ENCODE results near the gene FDXR.
"Not testable (repeated sequence)": the region's sequence is repeated elsewhere in the genome, so short reads cannot be mapped to it uniquely, and the experiment has no call there.

The FDXR gene

GRCh38 chr17:74872313-74873036 lies at the start of gene FDXR:
FDXR (minus strand) TSS chr17:74872994; CDS start chr17:74872944, 50 bp downstream.
- no peak for DNase-seq (ENCODE audit: low read depth in 2 of 2)

GRCh38 chr17:74922172-74922571 lies 49.4 kb upstream of the FDXR start:
- DNase-seq (ENCODE audit: low read depth in 2 of 2), result no peak

GRCh38 chr17:74921769-74922168 lies 49.0 kb upstream of the FDXR start:
- DNase-seq (ENCODE audit: low read depth in 2 of 2), result no peak

- DNase-seq (ENCODE audit: low read depth in 2 of 2), result no peak
These were observed 48.4 kb upstream of the FDXR start for GRCh38 chr17:74921026-74921681.

DNA sequence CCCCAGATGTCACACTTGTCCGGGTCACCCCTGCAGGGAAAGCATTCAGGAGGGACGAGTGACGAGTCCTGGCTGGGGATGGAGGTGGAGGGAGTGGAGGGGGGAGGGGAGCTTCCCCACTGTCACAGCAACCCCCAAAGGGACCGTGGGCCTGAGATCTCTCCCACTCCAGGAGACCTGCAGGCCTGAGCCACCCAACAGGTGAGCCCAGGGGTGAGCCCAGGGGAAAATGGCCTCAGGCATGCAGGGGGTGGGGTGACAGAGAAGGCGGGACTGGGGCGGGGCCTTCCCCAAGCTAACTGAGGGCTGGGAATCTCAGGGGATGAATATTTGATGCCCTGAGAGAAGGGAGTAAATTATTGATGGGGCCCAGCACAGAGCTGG lies 47.8 kb upstream of the FDXR start:
- DNase-seq (ENCODE audit: low read depth in 2 of 2), result no peak

DNA sequence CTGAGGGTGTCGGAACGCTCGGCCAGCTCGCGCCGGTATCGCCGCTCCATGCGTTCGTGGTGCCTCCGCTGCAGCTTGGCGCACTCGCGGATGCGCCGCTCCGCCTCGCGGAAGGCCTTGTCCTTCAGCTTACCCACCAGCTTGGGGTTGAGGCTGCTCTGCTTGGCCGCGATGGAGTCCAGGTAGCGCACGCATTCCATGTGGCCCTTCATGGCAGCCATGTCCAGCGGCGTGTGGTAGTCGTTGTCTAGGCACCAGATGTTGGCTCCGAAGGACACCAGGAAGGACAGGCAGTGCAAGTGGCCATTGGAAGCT lies 47.5 kb upstream of the FDXR start:
- DNase-seq (ENCODE audit: low read depth in 2 of 2), result no peak

- no peak for DNase-seq (ENCODE audit: low read depth in 2 of 2)
These were observed 46.9 kb upstream of the FDXR start for GRCh38 chr17:74919440-74920305.

- no peak for DNase-seq (ENCODE audit: low read depth in 2 of 2)
These were observed 46.1 kb upstream of the FDXR start for GRCh38 chr17:74918906-74919305.

DNA sequence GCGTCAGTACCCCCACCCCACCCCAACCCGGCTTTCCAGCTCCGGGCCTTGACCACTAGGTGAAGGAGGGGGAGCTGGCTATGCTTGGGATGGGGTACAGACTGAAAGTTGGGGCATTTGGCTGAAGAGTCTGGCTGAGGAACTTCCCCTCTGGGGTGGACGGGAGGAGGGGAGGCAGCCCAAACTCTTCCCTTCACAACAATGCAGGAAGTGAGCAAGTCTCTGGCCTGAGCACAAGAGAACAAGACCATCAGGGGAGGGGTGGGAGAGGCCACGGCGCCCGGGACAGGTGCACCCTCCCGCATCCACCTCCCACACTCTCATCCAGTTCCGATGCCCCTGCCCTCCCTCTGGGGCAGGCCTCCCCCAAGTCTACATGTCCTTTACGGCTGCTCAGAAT lies 44.6 kb upstream of the FDXR start:
- no peak for DNase-seq (ENCODE audit: low read depth in 2 of 2)

GRCh38 chr17:74916851-74917199 lies 44.0 kb upstream of the FDXR start:
- no peak for DNase-seq (ENCODE audit: low read depth in 2 of 2)

- no peak for DNase-seq (ENCODE audit: low read depth in 2 of 2)
These were observed 43.5 kb upstream of the FDXR start for GRCh38 chr17:74916136-74916850.

DNA sequence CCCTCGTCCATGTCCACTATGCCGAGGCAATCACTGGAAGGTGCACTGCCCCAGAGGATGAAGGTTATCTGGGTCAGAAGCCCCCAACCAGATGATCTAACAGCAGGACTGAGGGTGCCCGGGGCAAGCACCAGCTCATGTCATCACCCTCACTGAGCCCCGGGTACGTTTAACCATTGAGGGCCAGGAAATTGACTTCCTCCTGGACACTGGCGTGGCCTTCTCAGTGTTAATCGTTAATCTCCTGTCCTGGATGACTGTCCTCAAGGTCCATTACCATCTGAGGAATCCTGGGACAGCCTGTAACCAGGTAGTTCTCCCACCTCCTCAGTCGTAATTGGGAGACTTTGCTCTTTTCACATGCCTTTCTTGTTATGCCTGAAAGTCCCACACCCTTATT lies 38.6 kb upstream of the FDXR start:
- DNase-seq (ENCODE audit: low read depth in 2 of 2), result not testable (repeated sequence)

DNA sequence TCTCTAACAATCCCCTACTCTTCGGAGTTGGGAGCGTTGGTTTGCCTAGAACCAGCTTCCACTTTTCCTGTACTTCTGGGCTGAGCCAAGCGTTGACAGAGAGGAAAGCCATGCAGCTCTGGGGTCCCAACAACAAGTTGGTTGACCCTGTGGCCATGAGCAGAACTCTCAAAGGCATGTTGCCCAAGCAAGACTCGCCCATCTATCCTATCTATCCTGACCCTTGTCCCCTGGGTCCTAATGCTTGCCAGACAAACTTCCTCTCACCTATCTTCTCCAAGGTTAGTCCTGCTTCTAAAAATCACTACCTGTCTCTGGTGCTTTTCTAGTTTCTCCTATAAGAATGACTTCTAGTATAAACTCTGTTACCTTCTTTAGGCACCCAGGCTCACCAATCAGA lies 36.3 kb upstream of the FDXR start:
- DNase-seq (ENCODE audit: low read depth in 2 of 2), result not testable (repeated sequence)

- no peak for DNase-seq (ENCODE audit: low read depth in 2 of 2)
These were observed 34.2 kb upstream of the FDXR start for GRCh38 chr17:74907012-74907411.

GRCh38 chr17:74906214-74906793 lies 33.5 kb upstream of the FDXR start:
- DNase-seq (ENCODE audit: low read depth in 2 of 2), result not testable (repeated sequence)

DNA sequence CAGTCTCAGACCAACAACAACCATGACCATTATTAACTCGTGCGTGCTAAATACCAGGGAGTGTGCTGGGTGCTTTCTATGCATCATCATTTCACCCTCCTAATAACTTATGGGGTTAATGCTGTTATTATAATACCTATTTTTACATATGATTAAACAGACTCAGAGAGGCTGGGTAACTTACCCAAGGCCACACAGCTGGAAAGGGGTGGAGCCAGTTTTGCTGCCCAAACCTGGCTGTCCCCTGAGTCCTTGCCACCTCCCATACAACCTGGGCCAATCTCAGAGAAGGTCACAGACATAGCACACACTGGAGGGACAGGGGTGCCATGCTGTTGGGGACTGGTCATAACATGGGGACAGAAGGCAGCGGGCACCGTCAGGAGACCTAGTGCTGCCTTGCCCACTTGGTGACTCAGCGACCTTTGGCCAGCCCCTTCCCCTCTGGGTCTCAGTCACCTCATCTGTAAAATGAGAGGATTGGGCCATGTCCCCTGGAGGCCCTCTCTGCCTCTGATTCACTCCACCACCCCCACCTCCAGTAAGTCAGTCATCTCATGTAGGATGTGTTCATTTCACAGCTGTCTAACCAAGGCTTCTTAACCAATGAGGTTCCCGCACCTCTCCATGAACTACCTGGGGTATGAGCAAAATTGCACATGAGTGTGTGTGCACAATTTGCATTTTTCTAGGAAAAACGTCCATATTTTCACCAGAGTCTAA lies 32.1 kb upstream of the FDXR start:
- DNase-seq (ENCODE audit: low read depth in 2 of 2), result no peak

DNA sequence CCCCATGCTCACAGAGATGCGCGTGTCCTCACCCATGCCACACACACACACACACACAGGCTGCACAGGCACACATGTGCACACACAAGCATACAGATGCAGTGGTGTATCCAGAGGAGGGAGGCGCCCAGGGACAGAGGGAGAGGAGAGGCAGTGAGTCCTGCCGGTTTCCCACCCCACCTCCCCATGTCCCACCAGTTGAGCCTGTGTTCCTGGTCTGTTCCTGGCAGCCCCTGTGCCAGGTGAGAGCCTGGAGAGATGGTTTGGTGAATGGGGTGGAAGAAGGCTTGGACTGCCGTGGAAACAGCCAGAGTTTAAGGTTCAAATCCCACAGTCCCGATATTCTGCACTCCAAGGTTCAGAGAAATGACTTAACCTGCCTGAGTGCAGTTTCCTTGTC lies 30.9 kb upstream of the FDXR start:
- no peak for DNase-seq (ENCODE audit: low read depth in 2 of 2)

DNA sequence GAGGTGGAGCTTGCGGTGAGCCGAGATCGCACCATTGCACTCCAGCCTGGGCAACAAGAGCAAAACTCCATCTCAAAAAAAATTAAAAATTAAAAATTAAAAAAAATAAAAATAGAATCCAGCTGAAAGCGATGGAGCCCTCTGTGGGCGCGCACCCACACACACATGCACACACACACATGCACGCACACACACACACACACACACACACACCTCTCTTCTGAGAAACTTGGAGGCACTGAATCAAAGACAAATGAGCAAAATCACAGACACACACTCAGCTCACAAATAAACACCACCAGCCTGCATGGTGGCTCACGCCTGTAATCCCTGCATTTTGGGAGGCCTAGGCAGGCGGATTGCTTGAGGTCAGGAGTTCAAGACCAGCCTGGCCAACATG lies 30.2 kb upstream of the FDXR start:
- no peak for DNase-seq (ENCODE audit: low read depth in 2 of 2)

DNA sequence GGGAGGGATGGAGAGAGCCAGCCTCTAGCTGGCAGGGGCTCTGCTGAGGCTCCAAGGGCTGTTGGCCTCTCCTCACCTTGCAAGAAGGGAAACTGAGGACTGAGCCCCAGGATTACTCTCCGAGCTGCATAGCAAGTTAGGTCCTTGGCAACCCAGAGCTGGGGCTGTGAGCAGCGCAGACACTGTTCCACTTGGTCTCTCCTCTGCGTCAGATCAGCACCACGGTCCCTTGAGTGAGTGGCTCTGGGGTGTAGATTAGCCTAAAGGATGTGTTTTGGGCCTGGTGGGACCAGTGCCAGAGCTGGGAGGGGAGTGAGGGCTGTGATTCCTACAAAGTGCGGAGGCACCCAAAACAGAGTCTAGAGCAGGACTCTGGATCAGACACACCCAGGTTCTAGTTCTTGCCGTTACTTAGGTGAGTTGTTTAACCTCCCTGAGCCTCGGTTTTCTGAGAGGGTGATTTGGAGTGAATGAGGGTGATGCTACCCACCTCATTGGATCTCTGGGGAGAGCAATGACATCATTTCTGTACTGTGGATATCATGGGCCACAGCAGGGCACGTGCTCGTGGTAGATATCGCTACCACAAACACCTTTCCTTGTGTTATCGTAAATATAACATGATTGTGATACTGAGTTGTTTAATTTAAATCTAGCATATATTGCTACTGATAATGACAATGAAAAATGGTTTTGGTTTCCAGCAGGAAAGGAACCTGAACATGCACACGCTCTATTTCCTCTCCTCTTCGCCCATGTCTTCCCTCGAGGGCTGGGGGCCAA lies 28.8 kb upstream of the FDXR start:
- DNase-seq (ENCODE audit: low read depth in 2 of 2), result no peak

DNA sequence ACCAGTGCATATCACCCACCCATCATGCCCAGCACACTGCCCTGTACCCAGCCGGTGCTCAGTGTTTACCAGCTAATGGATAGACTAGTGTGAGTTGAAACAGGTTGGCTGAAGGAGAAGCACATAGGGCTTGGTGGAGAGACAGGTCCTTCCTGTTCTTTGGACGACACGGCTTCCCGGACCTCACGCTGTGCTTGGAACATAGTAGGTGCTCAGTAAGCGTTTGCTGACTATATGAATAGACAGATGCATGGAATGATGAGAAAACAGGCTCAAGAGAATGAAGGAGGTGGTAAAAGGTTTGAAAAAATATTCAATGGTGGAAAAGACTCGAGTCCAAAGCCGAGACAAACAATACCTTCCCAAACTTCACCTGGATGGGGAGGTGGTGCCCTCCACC lies 27.4 kb upstream of the FDXR start:
- DNase-seq (ENCODE audit: low read depth in 2 of 2), result no peak
